Left lobe of liver (tissue), 2 donors: ENCODE data around the gene SORD. TPM values are rescaled to one million over a fixed set of nuclear protein-coding genes. Genes with fewer than 3 reads are reported as not detected.
"Not testable (repeated sequence)": the region's sequence is repeated elsewhere in the genome, so short reads cannot be mapped to it uniquely, and the experiment has no call there.

Experiments used
- ATAC-seq: fragments of 200-7000 bp; cut with Tn5 transposase; one replicate; pipeline ENCODE4 v1.9.1; 2020; ENCODE audit warnings: mild to moderate bottlenecking, moderate library complexity
- DNase-seq: peaks from one replicate; pipeline ENCODE4 v3.0.0-alpha.2; 2020; ENCODE audit warnings: low spot score
- total RNA-seq: library from RNA; stranded (reverse); gene quantifications from one replicate; pipeline ENCODE4 v1.2.1, GENCODE V29; 2021
- donor health status: DM: no; HTN: no; CAD: no; lungs with moderate emphysema.
- donor health status: DM: no; HTN: yes; CAD: no.

The SORD gene
- total RNA-seq: 342 TPM

DNA sequence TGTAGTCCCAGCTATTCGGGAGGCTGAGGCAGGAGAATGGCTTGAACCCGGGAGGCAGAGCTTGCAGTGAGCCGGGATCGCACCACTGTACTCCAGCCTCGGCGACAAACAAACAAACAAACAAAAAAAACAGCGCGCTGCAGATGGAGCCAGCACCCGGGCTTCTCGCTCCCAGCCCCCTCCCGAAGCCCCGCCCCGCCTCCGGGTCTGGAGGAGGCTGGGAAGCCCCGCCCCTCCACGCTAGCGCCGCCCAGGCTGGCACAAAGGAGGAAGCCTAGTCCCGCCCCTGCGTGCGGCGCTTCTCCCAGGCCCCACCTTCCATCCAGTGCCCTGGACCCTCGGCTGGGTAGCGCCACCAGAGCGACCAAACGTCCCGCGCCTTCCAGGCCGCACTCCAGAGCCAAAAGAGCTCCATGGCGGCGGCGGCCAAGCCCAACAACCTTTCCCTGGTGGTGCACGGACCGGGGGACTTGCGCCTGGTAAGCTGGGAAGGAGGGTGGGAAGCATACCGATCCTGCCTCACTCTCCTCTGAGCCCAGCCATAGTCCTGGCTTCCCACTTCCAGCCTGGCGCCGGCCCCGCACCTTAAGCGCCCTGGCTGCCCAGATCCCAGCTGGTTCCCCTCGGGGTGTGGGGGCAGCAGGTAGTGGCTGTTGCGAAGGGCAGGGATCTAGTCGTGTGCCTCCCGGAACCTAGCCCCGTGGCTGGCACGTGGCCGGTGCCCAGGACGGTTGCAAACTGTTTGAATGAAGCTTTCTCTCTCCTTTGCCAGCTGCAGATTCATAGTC lies at the start of gene SORD:
Gene SORD, plus strand, starts transcription at position 325 of the 788 bp plus-strand sequence. Its CDS starts 89 bp downstream, at position 414.
- DNase-seq (peak; percentile 97), ATAC-seq (peak; percentile 86)

DNA sequence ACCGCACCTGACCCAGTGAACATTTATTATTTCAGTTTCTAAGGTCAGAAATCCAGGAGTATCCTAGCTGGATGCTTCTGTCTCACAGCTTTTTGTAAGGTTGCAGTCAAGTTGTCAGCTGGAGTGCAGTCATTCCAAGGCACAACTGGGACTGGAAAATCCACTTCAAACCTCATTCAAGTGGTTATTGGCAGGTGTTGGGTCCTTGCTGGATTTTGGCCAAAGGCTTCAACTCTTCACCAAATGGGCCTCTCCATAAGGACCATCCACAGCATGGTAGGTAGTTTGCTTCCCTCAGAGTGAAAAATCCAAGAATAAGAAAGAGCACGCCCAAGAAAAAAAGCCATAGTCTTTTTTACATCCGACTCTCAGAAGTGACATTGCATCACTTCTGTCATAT lies 46.8 kb upstream of the SORD start:
- ATAC-seq, DNase-seq: not testable (repeated sequence)

DNA sequence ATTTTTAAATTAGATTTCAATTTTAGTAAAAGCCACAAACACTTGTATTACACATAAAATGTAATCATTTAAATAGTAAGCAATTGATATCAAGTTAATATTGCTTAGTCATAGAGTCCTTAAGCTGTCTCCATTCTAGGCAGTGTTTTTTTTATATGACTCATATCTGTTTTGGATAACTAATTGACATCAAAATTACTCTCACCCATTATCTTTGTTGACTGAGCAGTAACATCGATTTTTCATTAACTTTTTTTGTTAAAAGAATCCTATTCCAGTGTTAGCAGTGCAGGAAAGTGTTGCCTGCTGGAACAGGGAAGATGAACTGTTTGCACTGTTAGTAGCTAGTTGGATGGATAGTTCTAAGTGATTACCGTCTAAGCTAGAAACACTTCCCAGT lies 45.2 kb upstream of the SORD start:
- ATAC-seq, DNase-seq: not testable (repeated sequence)

DNA sequence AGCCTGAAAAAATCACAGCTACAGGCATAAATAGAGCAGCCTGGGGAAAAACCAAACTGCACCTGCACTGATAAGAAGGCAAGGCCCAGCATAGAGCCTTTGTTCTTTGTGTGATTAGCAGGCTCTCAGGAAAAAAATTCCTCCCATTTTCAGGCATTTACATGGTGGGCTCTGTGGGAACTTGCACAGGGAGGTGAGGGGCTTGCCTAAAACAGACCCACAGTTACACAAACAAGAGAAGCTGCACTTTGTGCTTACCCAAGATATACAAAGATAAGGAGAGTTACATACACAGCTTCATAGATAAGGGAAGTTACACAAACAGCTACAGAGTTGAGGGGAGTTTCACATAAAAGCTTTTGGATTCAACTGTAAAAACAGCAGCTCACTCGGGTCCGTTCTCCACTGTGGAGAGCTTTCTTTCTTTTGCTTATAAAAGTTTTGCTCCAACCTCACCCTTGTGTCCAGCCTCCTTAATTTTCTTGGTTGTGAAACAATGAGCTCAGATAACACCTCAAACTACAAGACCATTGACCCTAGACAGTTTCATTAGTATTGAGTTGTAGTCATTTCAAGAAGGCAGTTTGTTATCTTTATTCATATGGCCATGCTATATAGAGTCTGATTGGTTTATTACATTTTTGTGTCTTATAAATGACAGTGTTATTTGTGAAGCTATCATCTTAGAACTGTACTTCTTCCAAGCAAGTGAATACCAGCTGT lies 43.2 kb upstream of the SORD start:
- DNase-seq: not testable (repeated sequence)
- peak; percentile 92 for ATAC-seq

DNA sequence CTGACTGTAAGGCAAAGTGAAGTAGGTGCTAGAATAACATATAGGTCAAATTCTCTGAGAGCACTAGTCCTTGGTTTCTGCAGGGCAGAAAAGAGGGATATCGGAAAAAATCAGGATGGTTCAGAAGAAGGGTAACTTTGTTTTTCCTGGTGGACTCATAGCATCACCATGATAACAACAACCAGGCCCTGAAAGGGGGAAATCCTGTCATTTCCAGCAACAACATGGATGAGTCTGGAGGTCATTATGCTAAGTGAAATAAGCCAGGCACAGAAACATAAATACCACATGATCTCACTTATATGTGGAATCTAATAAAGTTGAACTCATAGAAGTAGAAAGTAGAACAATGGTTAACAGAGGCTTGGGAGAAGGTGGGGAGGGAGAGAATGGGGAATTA lies 38.9 kb upstream of the SORD start:
- DNase-seq, ATAC-seq: not testable (repeated sequence)

DNA sequence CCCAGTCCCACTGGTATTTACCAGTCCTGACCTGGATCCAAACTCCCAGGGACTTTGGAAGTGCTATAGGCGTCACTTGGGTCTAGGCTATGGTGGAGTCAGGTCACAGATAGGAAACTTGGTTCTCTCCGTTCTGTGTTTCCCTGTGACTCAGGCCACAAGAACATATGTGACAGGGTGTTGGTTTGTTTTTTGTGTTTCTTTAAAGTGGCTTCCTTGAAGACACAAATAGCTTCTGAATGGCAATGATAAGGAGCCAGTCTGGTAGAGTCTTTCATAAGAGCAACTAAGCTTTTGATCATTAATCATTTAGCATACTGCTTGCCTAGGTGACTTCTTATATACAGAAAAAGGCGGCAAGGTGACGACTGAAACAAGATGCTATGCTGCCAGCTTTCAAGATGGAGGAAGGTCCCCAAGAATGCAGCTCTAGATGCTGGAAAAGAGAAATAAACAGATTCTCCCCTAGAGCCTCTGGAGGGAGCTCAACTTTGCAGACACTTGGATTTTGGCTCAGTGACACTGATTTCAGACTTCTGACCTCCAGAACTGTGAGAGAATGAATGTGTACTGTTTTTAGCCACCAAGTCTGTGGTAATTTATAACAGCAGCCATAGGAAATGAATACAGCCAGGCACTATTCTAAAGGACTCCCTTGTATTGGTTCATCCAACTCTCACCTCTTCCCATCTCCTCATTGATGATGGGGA lies 36.5 kb upstream of the SORD start:
- not testable (repeated sequence) for DNase-seq
- peak; percentile 93 for ATAC-seq

DNA sequence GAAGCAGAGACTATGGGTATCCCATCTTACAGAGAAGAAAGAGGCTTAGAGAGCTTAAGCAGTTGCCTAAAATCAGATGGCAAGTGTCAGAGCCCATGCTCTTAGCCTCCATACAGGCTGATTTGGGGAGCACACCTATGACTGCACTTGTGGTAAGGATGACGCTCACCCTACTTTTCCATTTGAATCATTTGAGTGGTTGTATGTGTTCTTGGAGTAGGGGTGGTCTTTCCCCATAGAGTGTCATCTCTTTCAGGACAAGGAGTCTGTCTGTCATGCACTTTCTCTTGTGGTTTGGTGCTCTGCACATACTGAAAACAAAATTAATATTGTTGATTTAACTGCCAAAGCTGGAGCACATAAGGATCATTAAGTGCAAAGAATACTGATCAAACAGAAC lies 35.3 kb upstream of the SORD start:
- DNase-seq, ATAC-seq: not testable (repeated sequence)

DNA sequence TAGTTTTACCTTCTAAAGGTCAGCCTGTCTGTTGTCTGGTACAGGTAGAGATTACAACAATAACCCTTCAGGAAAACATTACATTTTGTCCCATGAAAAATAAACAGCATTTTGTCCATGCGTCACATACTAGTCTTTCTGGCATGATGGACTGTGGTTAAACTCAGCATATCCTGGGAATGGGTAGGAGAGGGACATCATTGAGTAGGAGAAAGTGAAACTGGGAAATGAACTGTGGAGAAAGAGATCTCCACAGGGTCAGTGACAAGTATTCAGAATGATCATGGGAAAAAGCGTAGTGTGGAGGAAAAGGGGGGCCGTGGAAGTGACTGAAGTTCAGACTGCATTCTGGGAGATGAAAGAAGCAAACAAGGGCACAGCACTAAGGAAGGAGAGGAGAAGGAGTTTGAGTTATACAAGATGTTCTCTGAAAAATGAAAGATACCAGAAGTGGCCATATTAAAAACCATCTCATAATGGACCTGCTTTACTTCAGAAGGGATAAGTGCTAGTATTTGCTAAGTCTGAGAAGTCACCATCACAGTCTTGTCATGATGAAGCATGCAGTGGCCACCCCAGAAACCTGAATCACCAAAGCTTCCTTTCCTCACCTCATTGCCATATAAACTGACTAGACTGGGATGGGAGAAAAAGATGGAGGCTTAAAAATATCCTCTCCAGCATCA lies 34.7 kb upstream of the SORD start:
- peak; percentile 77 for ATAC-seq
- not testable (repeated sequence) for DNase-seq

DNA sequence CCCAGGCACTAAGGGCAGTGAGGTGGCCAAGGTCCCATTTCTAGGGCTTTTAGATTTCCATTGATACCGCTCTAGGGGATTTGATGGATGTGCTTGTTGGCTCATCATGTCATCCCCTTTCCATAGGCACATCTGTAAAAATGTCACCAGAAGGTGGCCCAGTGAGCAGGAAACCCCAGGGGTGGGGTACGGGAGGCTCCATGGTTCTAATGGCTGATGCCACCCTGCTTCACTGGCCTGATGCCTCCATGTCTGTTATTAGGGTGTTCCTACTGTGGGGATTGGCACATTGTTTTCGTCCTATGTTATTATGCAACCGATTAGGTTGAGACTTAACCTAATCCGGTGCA lies 34.1 kb upstream of the SORD start:
- DNase-seq, ATAC-seq: not testable (repeated sequence)

DNA sequence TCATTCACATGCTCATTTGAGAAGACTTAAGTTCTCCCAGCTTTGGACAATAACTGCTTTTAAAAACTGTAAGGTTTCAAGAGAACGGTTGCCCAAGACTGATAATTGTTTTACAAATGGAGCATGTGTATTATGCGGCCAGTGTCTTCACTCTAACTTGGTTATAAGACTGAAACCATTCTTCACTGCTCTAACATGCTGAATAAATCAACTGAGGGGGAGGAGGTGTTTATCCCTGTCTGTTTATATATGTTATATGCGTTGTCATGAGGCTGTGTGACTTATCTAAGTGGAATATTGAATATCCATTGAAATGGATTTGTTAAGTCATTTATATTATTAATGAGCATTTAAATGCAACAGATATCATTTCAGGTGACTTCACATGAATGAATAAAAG lies 25.4 kb upstream of the SORD start:
- ATAC-seq: not testable (repeated sequence)

DNA sequence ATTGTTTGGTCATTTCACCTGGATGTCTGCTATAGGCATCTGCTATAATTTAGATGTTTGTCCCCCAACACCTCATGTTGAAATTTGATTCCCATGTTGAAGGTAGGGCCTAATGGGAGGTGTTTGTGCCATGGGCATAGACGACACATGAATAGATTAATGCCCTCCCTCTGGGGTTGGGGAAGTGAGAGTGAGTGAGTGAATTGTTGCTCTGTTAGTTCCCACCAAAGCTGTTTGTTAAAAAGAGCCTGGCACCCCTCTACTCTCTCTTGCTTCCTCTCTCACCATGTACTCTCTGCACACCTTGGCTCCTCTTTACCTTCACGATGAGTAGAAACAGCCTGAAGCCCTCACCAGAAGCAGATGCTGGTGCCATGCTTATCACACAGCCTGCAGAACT lies 23.9 kb upstream of the SORD start:
- ATAC-seq (no peak), DNase-seq (no peak)

More for the DNA sequence above, 25.4 kb upstream of the SORD start:
- not testable (repeated sequence) for DNase-seq

DNA sequence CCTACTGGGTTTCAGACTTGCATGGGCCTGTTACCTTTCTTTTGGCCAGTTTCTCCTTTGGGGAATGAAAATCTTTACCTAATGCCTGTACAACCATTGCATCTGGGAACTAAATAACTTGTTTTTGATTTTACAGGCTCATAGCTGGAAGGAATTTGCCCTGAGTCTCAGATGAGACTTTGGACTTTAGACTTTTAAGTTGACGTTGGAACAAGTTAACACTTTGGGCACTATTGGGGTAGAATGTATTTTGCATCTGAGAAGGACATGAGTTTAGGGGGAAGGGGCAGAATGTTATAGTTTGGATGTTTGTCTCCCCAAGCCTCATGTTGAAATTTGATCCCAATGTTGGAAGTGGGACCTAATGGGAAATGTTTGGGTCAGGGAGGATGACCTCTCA lies 21.8 kb upstream of the SORD start:
- not testable (repeated sequence) for DNase-seq
- ATAC-seq: peak; percentile 68

DNA sequence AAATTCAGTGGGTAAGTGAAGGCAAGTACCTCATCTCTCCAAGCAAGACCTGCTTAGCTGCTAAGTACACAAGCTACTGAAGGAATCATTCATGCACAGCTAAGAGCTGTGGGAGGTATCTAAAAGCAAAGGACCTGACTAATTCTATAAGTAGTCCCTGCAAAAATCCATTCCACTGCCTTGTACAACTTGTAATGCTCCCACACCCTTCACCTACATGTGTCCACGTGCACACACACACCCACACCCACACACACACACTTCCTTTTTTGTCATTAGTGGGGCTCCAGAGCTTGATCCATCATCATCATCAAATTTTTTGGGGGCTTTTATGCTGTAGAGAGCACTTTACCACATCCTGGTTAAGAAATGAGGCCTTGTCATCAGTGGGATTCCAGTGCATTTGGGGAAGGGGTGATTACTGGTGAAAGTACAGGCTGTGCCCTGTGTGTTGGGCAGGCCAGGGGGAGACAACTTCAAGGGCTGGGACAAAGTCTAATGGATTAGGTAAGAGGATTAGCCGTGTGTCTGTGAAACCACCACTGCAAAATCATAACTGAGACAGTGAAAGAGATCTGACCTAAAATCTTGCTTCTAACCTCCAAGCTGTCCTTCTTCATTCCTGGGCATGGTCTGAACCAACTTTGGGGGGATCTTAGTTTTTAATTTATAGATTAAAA lies 19.1 kb upstream of the SORD start:
- ATAC-seq: peak; percentile 87

DNA sequence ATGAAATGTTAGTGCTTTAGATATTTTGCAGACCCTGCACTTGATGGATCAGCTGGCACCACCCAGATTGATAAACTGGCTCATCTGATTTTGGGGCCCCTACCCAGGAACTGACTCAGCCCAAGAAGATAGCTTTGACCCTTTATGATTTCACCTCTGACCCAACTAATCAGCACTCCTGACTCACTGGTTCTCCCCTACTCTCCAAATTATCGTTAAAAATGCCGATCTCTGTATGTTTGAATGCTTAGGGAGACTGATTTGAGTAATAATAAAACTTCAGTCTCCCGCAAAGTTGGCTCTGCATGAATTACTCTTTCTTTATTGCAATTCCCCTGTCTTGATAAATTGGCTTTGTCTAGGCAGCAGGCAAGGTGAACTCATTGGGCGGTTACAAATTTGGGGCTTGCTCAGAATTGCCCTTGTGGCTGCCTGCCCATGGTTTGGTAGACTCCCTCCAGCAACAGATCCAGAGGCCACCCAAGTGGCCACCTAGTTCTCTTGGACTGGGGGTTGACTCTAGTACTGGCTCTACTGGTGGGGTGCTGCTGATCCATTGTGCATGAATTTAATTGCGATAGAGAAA lies 18.3 kb upstream of the SORD start:
- ATAC-seq: not testable (repeated sequence)

More for the DNA sequence above, 19.1 kb upstream of the SORD start:
- not testable (repeated sequence) for DNase-seq

DNA sequence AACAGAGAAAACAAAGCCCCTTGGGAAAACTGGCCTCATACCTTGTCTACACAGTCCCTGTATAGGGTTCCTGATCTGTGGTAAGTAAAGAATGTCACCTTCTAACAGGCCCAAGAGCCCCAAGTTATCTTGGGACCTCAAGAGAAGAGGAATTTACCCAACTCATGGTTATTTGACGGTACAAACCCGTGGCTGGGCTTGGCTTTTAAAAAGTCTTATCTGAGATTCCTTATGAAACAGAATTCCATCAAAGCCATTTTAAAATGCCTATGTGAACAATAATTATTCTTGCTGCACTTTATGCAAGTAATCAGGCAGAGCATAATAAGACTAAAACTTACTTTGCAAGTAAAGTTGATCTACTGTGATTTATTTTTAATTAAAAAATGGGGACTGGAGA lies 13.9 kb upstream of the SORD start:
- DNase-seq (no peak), ATAC-seq (no peak)

More for the DNA sequence above, 18.3 kb upstream of the SORD start:
- not testable (repeated sequence) for DNase-seq

DNA sequence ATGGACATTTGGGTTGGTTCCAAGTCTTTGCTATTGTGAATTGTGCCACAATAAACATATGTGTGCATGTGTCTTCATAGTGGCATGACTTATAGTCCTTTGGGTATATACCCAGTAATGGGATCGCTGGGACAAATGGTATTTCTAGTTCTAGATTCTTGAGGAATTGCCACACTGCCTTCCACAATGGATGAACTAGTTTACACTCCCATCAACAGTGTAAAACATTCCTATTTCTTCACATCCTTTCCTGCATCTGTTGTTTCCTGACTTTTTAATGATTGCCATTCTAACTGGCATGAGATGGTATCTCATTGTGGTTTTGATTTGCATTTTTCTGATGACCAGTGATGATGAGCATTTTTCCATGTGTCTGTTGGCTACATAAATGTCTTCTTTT lies 7.9 kb upstream of the SORD start:
- not testable (repeated sequence) for ATAC-seq, DNase-seq

DNA sequence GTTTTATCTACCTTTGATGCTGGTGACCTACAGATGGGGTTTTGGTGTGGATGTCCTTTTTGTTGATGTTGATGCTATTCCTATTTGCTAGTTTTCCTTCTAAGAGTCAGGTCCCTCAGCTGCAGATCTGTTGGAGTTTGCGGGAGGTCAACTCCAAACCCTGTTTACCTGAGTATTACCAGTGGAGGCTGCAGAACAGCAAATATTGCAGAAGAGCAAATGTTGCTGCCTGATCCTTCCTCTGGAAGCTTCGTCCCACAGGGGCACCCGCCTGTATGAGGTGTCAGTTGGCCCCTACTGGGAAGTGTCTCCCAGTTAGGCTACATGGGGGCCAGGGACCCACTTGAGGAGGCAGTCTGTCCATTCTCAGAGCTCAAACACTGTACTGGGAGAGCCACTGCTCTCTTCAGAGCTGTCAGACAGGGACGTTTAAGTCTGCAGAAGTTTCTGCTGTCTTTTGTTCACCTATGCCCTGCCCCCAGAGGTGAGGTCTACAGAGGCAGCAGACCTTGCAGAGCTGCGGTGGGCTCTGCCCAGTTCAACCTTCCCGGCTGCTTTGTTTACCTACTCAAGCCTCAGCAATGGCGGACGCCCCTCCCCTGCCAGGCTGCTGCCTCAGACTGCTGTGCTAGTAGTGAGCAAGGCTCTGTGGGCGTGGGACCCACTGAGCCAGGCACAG lies 2.6 kb upstream of the SORD start:
- DNase-seq: peak; percentile 52

DNA sequence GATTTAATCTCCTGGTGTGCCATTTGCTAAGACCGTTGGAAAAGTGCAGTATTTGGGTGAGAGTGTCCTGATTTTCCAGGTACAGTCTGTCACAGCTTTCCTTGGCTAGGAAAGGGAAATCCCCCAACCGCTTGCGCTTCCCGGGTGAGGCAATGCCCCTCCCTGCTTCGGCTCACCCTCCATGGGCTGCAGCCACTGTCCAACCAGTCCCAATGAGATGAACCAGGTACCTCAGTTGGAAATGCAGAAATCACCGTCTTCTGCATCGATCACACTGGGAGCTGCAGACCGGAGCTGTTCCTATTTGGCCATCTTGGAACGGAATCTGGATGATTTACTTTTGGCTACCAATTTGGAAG lies 2.1 kb upstream of the SORD start:
- ATAC-seq, DNase-seq: not testable (repeated sequence)

More for the DNA sequence above, 2.6 kb upstream of the SORD start:
- ATAC-seq: not testable (repeated sequence)

DNA sequence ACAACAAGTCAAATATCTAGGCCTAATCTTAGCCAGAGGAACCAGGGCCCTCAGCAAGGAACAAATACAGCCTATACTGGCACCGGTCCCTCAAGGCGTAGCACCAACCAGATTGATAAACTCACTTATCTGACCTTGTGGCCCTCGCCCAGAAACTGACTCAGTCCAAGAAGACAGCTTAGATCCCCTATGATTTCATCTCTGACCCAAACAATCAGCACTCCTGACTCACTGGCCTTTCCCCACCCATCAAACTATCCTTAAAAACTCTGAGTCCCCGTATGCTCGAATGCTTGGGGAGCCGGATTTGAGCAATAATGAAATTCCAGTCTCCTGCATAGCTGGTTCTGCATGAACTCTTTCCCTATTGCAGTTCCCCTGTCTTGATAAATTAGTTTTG lies 1.6 kb upstream of the SORD start:
- ATAC-seq: no peak
- no peak for DNase-seq
